ENCODE results near the gene TOR1A. TPM values are rescaled to one million over a fixed set of nuclear protein-coding genes. Genes with fewer than 3 reads are reported as not detected.

Gene TOR1A, protein sequence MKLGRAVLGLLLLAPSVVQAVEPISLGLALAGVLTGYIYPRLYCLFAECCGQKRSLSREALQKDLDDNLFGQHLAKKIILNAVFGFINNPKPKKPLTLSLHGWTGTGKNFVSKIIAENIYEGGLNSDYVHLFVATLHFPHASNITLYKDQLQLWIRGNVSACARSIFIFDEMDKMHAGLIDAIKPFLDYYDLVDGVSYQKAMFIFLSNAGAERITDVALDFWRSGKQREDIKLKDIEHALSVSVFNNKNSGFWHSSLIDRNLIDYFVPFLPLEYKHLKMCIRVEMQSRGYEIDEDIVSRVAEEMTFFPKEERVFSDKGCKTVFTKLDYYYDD
- 23.0 TPM for polyA plus RNA-seq (ENCODE audit: insufficient read length)

DNA sequence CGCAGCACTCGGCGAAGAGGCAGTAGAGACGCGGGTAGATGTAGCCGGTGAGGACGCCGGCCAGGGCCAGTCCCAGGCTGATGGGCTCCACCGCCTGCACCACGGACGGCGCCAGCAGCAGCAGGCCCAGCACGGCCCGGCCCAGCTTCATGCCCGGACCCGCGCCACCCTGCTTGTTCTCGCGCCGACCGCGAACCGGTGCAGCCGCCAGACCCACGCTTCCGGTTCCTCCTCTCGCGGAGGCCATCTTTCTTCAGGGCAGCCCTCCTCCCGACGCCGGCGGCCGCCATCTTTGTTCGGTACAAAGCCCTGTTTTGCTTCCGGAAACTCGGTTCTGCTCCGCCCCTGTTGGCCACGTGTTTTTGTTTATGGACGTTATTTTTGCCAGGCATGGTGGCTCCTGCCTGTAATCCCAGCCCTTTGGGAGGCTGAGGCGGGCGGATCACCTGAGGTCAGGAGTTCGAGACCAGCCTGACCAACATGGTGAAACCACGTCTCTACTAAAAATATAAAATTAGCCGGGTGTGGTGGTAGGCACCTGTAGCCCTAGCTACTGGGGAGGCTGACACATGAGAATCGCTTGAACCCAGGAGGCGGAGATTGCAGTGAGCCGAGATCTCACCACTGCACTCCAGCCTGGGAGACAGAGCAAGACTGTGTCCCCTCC lies at the start of gene TOR1A:
TOR1A (minus strand) TSS at position 202 of the 667 bp plus-strand sequence; CDS start at position 151, 51 bp downstream.
- DNase-seq (ENCODE audit: low read depth) = peak; percentile 86

DNA sequence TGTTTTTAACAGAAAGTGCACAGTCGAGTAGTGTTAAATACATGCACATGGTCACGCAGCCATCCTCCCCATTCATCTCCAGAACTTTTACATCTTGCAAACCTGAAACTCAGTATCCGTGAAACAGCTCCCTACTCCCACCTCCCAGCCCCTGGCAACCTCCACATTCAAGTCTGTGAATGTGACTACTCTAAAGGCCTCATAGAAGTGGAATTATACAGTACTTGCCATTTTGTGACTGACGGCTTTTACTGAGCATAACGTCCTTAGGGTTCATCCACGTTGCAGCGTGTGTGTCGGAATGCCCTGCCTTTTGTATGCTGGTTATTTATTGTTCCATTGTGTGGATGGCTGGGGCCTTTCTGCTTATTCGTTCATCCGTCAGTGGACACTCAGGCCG lies 47.1 kb upstream of the TOR1A start:
- DNase-seq (ENCODE audit: low read depth) = no peak

DNA sequence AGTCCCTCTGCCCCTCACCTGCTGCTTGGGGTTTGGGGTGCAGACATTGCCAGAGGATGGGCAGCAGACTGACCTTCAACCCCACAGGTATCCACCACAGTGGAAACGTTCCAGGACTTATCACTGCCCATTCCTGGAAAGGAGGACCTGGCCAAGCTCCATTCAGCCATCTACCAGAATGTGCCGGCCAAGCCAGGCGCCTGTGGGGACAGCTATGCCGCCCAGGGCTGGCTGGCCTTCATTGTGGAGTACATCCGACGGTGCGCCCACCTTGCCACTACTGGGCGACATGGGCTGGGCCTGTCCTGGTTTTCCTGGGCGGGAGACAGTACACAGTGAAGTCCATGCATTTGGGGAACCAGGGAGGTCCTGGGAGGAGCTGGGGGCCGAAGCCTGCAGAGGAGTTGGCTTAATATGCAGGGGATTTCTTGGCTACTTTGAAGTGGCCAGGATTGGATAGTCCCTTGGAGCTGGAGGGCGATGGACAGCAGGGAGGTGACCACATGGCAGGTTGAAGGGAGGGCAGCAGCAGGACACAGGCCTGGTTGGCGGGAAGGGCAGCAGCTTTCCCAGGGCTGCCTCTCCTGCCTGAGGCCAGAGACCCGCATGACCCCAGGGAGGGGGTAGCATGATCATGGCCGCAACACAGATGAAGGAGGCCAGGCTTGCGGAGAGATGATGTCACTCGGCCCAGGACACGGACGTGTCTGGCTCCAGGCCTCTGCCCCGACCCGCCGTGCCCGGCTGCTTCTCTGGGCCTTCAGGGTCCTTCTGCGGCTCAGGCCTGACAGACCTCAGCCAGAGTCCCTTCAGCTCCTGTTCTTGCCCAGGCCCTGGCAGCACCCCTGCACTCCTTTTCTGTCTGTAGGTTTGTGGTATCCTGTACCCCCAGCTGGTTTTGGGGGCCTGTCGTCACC lies 45.9 kb upstream of the TOR1A start:
- DNase-seq (ENCODE audit: low read depth) = no peak

DNA sequence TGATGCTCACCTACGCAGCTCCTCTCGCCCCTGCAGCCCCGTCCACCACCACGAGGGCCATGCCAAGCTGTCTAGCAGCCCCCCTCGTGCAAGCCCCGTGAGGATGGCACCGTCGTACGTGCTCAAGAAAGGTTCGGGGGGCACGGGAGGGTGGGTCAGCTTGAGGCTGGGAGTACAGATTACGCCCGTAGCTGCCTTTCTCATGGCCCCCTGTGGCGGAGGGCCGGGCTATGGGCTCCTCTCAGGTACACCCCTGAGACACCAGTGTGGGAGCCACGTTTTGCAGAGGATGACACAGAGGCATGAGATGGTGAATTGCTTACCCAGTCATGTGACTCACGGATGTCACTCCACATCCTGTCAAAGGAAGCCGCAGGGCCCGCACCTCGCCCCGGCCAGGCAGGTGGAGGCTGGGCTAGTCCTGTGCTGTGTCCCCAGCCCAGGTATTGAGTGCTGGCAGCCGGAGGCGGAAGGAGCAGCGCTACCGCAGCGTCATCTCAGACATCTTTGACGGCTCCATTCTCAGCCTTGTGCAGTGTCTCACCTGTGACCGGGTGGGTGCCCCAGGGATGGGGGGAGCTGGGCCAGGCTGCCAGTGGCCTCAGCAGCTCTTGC lies 45.0 kb upstream of the TOR1A start:
- no peak for DNase-seq (ENCODE audit: low read depth)

DNA sequence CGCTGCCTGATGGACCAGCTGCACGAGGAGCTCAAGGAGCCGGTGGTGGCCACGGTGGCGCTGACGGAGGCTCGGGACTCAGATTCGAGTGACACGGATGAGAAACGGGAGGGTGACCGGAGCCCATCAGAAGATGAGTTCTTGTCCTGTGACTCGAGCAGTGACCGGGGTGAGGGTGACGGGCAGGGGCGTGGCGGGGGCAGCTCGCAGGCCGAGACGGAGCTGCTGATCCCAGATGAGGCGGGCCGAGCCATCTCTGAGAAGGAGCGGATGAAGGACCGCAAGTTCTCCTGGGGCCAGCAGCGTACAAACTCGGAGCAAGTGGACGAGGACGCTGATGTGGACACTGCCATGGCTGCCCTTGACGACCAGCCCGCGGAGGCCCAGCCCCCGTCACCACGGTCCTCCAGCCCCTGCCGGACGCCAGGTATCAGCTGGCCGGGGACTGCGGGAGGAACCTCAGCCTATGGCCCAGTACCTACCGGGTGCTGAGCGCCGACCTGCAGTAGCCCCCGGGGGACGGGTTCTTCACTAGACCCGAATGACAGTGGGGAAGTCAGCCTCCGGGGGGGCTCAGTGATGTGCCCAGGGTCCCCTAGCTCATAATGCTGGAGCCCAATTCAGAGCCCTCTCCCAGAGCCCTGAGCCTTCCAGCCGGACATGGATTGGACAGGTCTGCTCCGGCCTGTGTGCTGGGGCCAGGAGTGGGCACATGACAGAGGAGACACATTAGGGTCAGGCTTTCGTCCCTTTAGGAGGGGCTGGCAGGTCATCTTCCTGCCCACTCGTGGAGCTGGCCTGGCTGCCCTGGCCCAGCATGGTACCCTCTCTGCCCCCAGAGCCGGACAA lies 44.3 kb upstream of the TOR1A start:
- no peak for DNase-seq (ENCODE audit: low read depth)

DNA sequence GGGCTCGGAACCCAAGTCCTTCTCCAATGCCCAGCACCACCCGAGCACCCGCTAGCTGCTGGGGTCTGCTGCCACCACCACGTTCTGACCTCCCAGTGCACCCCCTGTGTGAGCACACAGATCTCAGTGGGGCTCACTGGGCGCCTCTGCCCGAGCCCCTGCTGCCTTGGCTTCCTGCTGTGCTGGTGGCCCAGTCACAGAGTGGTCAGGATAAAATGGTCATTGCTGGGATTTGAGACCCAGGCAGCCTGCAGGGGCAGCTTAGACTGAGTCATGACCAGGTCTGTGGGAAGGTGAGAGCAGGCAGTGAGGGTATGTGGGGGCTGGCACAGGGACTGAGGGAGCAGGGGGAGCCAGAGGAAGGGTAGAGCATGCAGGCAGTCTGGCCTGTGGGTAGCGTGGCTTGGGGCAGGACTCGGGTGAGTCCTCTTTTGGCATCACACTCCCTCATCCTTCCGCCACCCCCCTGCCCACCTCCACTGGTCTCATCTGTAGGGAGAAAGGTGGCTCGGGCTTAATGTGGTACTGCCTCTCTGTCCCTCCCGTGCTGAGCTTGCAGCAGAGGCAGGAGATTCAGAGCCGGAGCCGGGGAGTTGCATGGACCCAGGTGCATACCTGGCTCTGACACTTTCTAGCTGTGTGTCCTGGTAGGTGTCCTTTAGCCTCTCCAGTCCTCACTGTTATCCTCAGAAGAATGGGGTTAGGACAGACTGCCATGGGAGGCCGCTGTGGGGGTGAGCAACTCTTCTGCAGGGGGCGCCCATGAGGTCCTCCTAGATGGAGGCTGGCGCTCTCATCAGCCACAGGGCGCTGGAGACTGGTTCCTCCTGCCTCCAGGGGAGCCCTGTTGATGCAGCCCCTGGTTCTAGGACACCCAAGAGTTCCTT lies 43.4 kb upstream of the TOR1A start:
- DNase-seq (ENCODE audit: low read depth) = no peak

DNA sequence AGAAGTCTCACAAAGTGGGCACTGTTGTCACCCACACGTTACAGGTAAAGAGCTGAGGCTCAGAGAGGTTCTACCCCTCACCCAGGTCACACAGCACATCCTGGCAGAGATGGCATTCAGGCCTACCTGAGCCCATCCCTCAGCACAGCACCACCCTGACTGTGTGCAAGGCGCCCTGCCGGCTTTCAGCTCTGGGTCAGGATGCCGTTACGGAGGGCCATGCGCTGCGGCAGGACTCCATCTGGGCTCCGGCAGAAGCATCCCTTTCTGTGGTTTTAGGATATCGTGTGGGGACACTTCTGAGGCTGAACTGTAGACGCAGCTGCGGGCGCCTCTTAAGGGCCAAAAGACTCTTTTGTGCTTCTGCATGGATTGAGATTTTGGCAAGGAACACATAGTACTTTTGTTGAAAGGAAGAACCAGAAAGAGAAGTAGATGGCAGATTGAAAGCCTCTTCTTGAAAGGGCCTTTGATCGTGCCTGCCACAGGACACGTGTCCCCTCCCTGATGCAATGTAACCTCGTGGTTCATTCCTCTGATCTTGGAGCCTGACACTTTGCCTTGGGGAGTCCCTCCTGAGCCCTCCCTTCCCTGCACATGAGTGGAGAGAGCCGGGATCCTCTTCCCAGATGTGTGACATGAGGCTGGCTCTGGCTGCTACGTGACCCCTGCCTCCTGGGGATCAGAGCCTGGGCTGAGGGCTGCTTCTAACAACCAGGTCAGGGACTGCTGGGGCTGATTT lies 42.6 kb upstream of the TOR1A start:
- no peak for DNase-seq (ENCODE audit: low read depth)

DNA sequence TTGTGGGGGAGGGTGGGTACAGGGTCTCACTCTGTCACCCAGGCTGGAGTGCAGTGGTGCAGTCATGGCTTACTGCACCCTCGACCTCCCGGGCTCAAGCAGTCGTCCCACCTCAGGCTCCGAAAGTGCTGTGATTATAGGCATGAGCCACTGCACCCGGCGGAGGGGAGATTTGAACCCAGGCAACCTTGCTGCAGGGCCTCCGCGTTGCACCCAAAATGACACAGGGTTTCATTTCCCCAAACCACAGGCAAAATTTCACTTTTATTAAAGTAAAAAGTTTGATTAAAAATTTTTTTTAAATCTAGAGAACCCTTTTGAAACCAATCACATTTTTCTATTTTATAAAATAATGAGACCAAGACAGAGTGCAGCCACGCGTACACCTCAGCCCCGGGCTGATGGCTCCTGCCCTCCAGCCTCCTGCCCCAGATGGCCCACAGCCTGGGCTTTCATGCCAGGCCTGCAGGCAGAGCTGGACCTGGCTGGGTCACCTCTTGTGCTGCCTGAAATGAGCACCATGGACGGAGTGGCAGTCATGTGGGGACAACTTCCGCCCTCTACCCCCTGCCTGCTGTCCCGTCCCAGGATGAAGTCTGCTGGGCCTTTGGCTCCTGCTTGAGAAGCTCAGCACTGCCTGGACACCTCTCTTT lies 41.9 kb upstream of the TOR1A start:
- no peak for DNase-seq (ENCODE audit: low read depth)

DNA sequence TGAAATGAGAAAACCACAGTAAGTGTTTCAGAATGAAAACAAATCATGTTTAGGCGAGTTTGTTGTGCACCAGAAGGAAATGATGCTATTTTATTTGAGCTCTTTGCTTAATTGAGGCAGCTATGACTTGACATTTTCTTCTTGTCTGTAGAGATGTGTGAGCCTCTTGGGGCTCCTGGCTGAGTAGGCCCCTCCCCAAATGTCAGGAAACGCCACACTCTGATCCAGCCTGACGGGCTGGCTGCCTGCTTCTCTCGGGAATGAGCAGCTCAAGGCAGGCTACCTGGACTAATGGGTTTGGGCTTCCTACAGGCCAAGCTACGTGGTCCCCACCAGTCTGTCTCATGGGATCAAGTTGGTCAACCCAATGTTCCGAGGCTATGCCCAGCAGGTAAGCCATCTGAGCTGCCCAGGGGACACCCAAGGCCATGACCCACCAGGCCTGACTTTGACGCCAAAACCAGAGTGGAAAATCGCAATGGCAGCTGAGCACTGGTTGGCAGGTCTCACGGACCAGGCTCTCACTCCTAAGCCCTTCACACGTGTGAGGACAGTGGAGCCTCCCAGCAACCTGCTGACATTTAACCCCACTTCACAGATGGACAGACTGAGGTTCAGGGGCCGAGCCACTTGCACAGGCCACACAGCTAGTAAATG lies 41.2 kb upstream of the TOR1A start:
- DNase-seq (ENCODE audit: low read depth) = no peak

DNA sequence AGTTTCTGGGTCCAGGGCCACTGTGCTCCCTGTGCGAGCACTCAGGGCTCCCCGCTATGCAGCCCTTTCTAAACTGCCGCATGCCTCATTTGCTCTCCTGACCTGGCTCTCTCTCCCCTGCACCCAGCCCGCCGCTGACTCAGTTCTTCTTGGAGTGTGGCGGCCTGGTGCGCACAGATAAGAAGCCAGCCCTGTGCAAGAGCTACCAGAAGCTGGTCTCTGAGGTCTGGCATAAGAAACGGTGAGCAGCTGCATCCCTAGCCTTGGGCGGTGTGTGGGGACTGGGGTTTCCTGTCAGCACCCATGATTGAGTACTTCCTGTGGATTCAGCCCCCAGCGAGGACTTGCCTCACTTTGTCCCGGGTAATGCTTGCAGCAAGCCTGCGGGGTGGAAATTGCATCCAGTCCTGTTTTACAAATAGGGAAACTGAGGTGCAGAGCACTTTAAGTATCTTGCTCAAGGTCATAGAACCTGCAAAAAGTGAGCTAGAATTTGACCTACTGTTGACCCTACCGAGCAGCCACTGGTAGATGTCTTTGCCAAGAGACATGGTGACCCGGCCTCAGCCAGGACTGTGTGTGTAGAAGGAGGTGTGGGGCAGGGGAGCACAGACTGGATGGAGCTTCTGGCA lies 39.2 kb upstream of the TOR1A start:
- DNase-seq (ENCODE audit: low read depth) = no peak

DNA sequence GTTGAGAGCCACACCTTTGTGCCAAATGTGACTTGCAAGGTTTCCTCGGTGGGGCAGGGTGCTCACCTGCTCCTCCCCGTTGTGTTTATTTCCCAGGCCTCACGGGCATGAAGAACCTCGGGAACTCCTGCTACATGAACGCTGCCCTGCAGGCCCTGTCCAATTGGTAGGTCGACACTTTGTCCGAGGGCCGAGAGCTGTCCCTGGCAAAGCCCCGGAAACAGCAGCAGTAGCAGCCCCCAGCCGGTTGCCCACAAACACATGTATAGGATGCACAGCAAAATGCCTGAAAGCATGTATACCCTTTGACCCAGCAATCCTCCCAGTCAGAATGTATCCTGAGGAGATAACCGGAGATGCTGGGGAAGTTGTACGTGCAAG lies 37.5 kb upstream of the TOR1A start:
- no peak for DNase-seq (ENCODE audit: low read depth)

DNA sequence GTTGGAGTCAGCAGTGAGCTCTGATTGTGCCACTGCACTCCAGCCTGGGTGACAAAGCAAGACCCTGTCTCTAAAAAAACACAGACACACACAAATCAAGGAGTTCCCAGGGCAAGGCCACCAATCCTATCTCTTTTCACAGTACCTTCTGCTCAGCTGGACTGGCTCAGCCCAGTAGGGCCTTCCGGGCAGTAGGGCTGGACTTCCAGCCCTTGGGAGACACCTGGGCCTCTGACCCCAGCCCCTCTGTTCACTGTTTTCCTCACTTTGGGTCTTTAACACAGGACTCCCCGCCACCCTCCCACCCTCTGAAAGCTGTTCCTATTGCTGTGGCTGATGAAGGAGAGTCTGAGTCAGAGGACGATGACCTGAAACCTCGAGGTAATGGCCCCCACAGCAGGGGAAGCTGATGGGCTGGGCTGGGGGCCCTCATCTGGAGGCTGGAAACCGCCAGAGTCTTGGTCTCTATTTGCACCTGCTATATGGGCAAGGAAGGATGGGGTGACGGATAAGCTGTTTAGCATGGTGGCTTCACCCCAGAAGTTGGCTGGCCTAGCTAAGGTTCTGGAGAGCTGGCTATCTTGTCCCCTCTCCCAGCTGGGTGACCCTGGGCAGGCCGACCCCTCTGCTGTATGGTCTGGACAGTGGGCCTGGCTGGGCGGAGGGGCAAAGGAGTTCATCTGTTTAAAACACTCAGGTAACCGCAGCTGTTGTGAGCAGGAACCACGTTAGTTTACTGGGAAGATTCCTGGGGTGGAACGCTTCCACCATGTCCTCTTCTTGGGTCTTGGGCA lies 36.9 kb upstream of the TOR1A start:
- no peak for DNase-seq (ENCODE audit: low read depth)

DNA sequence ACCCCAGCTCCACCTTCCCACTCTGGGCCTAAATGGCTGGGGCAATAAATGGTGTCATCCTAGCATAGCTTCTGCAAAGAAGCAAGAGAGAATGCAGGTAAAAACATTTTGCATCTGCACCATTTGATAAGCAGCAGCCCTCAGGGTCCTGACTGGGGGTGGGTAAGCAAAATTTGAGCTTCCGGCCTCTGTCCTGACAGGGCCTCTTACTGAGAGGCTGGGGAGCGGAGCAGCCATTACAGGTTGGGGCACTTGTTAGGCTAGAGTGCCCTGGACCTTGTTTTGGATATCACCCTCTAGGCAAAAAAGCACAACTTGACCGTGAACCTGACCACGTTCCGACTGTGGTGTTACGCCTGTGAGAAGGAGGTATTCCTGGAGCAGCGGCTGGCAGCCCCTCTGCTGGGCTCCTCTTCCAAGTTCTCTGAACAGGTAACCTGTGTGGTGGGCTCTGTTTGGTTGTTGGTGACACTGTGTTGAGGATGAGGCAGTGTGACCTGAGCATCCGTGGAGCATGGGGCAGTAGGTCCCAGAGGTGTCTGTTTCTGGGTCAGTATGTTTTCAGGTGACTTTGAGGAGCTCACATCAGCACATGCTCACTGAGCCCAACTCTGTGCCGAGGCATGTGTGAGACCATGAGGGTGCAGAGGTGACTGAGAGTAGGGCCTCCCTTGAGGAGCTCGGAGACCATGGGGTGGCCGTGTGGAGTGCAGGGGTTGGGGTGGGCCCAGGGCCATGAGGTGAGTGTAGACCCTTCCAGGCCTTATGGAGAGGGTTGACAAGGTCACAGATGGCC lies 34.4 kb upstream of the TOR1A start:
- DNase-seq (ENCODE audit: low read depth) = no peak

DNA sequence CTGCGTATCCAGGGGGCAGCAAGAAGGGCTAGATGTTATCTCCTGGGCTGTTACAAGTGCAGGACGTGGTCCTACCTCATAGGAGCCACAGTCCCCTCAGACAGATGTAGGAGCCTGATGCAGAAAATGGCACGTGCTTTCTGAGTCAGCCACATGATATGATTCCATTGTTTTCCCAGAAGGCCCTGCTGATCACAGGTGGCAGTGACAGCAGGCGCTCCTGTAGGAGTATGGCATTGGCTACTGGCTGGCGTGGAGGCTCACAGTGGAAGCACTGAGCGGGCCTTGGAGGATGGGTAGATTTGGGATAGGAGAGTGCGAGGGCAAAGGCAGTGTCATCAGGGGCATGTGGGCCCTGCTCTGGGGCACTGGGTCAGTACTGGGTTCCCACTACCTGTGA lies 33.3 kb upstream of the TOR1A start:
- no peak for DNase-seq (ENCODE audit: low read depth)

DNA sequence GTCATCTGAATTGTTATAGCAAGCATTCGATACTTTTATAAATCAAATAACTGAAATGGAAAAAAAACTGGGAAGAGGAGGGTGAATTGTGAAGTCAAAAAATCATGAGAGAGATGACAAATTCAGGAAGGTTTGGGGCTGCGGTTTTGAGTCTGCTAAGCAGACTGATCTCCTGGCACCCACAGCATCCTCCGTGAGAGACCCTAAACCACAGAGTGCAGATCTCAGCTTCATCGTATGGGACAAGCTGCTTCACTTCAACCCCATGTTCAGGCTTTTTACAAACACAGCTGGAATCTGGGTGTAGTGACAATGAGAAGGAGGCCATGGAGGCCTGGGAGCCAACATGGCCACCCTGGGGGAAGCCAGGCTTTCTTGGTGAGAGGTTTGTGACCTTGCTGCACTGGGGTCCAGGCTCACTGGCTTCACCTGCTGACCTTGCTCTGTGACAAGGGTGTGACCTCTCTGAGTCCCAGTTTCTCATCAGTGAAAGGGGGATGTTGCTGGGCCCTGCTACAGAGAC lies 30.7 kb upstream of the TOR1A start:
- DNase-seq (ENCODE audit: low read depth) = no peak

DNA sequence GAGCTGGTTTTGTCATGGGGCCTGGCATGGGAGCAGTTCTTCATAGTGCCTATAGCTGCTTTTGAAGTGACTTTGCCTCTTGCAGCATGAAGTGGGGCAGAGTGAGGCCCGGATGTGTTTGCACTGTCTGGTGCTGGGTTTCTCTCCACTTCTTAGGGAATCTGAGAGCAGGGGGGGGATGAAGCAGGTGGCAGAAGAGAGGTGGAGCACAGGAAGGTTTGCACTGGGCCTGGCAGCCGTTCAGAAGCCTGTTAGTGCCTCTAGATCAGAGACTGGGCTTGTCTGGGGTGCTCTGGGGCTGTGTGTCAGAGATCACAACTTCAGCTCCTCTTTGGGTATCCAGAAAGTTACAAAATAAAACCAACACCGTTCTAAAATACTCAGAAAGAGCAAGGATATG lies 29.7 kb upstream of the TOR1A start:
- no peak for DNase-seq (ENCODE audit: low read depth)

Data from forelimb muscle (tissue), 1 donor.